Inflammatory macrophage (primary cell): ENCODE measurements around the gene LAMA1.

ENCODE experiments used
- DNase-seq, 2 donors: peaks; one replicate each; pipeline ENCODE4 v3.0.0-alpha.2; 2020 to 2022

Gene LAMA1

GRCh38 chr18:7105268-7105667 is 12.3 kb downstream of the LAMA1 start:
- DNase-seq, result no peak

DNA sequence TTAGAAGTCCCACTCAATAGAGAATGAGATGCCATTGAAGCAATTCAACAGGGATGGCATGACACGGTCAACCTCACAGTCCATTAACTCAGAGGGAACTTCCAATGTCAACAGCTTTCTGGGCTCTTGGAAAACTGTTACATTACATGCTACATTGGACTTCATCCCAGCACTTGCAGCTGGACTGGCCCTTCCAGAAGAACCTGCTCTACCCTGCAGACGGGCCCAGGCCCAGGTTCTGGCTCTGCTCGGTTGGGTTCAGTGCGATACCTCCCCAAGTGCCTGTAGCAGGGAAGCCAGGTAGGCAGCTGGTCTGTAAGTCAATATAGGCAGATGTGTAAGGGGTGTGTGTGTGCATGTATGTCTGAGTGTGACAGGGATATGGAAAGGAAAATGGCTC is 12.9 kb downstream of the LAMA1 start:
- DNase-seq, result no peak

DNA sequence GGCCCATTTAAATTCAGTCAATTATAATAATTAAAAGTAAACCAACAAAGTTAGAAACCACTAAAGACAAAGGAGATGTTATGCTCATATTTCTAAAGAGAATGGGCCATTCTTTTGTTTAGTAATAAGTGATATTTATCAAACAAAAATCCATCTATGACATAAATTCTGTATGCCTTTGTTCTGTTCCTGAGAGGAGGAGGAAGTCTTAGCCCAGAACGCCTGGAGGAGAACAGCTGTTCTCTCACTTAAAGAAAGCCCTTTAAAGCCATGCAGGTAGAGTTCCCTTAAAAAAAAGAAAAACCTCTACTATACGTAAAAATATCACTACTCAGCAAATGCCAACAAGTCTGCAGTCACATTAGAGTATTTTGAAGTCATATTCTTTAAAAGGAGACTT is 15.5 kb downstream of the LAMA1 start:
- DNase-seq, result no peak

DNA sequence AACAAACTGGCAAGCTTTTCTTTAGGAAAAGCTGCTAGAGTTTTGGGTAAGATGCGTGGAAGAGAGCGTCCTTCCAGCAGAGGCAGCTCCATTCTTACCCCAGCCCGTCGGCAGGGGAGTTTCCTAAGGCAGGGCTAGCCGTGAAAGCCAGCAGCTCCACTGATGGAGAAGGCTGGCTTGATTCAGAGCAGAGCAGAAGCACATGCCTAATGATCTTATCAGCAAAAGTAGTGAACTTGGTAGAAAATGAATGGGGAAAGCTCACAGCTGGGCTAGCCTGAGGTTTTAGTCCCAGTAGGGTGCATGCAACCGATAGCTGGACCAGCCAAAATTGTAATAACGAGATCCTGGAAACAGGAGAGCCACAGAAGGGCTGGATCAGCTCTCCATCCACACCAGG is 20.8 kb downstream of the LAMA1 start:
- DNase-seq, result no peak

GRCh38 chr18:7094427-7094826 is 23.2 kb downstream of the LAMA1 start:
- DNase-seq, result no peak

GRCh38 chr18:7090771-7091170 is 26.8 kb downstream of the LAMA1 start:
- DNase-seq, result no peak

GRCh38 chr18:7089369-7089768 is 28.2 kb downstream of the LAMA1 start:
- DNase-seq, result no peak

- no peak for DNase-seq
Measured at GRCh38 chr18:7084080-7085065, 33.2 kb downstream of the LAMA1 start.

DNA sequence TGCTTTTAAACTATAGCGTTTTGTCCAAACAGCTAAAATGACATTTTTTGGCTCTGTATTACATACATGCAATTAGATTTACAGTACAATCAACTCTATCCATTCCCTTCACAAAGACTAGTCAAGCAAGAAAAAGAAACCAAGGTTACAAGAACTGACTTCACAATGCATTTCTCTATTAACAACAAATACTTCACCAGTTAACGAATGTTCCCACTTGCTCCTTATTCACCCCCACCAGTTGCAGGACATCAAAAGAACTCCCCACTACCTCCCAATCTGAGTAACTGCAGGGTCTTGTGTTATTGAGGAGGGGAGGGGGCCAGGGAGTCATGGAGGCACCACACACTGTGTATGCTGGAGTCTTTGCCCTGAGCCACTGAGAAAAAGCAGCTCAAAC is 34.9 kb downstream of the LAMA1 start:
- DNase-seq, result no peak

DNA sequence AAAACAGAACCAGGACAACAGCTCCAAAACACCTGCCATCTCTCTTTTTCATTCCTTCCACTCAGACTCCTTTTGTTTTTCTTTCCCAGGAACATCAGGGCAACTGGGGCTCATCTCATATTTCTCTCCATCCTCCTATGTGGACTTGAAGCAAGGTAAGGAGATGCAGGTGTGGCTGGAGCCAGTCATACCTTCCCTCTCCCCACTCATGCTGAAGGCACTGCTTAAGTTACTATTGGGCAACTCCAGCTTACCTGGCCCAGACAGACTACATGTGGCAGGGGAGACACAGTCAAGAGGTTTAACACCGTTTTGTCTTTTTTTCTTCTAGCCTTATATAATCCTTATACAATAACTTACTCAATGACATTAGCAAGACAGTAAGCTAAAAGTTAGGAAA is 38.4 kb downstream of the LAMA1 start:
- no peak for DNase-seq

DNA sequence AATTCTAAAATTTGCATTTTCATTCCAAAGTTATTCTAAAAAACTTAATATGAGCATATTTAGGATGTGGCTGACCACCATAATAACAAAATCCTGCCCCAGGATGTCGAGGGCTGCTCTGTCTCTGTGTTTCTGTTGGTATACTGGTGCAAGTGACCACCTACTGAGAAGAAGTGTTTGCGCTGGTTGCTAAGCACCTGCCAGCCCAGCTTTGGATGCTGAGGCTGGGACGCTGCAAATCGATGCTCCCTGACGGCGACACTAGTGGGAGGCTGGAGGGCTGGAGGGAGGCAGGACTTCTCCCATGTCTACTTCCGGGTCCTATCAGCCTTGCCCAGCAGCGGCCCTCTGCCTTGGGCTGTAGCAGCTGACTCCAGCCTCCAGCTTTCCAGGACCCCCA is 45.0 kb downstream of the LAMA1 start:
- DNase-seq, result no peak

- no peak for DNase-seq
Measured at GRCh38 chr18:7071600-7071999, 46.0 kb downstream of the LAMA1 start.

- DNase-seq, result no peak
Measured at GRCh38 chr18:7070466-7070865, 47.1 kb downstream of the LAMA1 start.

- no peak for DNase-seq
Measured at GRCh38 chr18:7068871-7069590, 48.6 kb downstream of the LAMA1 start.

DNA sequence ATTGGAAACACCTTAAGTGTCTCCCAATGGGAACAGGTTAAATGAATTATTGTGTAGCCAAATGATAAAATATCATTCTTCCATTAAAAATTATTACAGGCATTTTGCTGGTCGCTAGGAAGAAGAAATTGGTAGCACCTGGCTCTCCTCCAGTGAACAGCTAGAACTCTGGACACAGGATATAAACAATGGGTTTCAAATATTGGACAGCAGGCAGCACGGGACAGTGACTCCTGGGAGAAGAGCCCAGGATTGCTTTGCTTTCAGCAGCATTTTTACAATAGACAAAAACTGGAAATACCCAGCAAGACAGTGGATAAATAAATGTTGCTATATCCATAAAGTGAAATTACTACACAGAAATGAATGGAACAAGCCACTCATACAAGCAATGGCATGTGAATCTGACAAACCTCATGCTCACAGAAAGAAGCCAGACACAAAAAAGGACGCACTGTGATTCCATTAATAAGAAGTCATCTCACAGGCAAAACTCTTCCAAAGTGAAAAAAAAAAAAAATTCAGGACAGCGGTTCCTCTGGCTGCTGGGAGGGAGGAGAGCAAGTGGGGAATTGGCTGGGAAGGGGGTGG is 50.5 kb downstream of the LAMA1 start:
- DNase-seq, result no peak

DNA sequence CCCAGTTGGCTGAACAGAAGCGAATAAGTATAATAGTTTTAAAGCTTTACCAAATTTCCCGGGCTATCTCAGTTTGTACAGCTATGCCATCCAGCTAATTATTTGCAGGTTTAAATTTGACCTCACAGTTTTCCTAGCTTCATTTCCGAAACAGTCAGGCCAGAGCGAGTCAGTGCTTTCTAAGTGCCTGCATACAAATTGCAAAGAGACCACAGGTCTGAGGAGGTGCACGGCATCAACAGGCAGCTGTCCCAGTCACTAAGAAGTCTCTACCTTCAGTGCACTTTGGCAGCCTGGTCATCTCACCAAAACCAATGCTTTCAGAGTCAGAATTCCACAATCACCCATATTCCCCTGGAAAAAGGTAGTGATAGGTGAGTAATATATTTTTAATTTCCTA is 51.9 kb downstream of the LAMA1 start:
- DNase-seq, result no peak

DNA sequence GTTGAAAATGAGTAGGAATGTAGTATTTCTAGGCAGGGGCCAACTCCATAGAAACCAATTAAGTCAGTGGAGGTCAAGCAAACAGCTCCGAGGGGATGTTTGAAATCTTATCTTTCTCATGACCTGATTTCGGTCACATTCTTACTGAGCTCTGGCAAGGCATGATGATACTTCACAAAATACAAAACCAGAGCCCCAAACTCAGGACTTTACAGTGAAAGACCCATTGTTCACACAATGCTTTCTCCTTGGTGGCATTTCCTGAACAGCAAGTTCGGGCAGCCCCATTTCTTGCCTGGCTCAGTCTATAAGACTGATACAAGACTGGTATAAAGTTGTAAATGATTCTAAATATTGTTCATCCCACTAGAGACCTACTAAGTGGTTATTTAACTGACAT is 53.3 kb downstream of the LAMA1 start:
- no peak for DNase-seq

- DNase-seq, result no peak
Measured at GRCh38 chr18:7062811-7063210, 54.8 kb downstream of the LAMA1 start.

DNA sequence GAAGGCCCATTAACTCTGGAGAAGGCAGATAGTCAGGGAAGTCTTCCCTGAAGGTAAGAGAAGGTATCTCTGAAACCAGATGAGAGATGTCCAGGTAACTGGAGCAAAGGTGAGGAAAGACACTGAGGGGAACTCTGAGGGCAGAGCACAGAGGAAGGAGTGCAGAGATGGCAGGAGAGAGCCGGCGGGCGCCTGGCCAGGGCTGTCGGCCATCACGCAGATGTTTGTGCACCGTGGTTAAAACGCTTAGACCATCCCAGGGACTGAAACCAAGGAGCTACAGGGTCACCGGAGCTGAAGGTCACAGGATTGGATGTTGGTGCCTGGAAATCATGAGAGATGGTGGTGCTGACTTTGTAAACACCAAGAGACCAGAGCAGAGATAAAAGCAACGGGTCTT is 55.4 kb downstream of the LAMA1 start:
- DNase-seq, result no peak

- DNase-seq, result no peak
Measured at GRCh38 chr18:7059276-7059675, 58.3 kb downstream of the LAMA1 start.

DNA sequence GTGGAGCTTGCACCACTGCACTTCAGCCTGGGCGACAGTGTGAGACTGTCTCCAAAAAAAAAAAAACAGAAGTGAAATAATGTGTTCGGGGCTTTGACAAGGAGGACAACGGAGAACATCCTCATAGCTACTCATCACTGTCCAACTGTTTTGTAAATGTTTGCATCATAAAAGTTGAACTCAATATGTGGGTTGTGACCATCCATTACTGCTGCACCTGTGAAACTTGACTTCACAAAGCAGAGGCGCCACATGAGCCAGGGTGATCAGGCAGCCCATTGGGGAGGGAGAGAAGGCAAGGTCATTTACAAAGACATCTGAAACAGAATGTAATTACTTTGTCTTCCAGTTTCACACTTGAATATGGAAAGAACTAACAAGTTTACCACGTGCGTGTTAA is 61.6 kb downstream of the LAMA1 start:
- DNase-seq, result no peak

DNA sequence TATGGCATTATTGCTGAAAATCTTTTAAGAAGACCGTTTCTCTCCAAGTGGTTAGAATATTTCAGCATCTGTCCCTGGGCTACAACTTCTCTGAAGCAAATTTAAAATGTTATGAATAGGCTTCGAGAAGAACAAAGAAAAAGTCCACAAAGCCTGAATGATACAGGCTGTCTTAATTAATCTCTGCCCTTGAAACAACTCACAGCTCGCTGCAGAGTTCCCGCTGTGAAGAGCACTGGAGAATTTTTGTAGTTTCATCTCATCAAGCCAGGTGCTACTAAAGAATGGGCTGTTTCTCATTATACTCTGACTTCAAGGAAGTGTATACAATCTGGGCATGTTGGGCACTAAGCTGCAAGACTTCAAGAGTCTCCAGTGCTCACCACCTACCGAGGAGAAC is 67.6 kb downstream of the LAMA1 start:
- no peak for DNase-seq

DNA sequence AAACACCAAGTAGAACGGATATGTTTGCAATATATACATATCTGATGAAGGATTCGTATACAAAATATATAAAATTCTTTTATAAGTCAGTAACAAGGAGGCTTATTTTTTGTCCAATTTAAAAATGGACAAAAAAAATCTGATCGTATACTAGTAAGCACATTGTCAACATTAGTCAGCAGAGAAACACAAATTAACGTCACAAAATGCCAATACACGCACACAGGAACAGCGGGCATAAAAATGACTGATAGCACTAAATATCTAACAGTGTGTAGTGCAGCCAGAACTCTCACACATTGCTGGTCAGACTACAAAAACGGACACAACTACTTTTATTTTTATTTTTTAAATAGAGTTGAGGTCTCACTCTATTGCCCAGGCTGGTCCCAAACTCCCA is 69.5 kb downstream of the LAMA1 start:
- DNase-seq, result no peak

DNA sequence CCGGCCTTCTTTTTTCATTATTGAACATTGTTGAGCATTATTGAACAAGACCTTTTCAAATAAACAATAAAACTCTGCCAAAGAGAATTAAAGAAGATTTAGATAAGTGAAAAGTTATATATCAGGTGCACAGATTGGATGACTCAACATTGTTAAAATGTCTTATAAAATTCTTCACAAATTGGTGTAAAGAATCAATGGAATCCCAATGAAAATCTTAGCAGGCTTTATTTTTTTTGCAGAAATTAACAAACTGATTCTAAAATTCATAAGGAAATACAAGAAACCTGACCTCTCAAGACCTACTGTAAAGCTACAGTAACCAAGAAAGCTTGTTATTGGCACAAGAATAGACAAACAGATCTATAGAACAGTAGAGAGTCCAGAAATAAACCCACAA is 70.3 kb downstream of the LAMA1 start:
- no peak for DNase-seq
